ENCODE data around the gene IL25. TPM values are rescaled to one million over a fixed set of nuclear protein-coding genes. Genes with fewer than 3 reads are reported as not detected.

Gene IL25
- total and polyA plus RNA-seq, 2 experiments from 2014 or later, result not detected

DNA sequence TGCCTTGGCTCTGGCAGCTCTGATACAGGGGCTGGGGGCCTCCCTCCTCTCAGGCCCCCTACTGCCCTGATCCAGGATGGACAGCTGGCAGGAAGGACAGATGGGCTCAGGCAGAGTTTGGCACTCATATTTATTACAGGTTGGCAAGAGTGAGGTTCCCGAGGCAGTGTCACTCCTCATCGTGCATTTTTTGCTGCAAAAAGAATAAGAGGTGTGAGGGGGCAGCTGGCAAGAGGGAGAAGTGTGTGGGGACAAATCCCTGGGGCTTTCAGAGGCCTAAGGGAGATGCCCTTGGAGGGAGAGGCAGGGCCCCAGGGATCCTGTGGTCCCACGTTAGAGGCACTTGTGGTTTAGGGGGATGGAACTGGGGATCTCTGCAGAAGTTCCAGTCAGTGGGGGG, 9.3 kb downstream of the IL25 start (continued):
- TF ChIP-seq CTCF (conservative IDR thresholded peaks at IDR 0.05; ENCODE audit: low read depth in 2 of 2) (no peak), STAT1 (IDR thresholded peaks at IDR 0.05; ENCODE audit: unreplicated experiment) (no peak), POLR2AphosphoS5 (IDR thresholded peaks at IDR 0.05; ENCODE audit: low read depth) (no peak), JUNB (IDR thresholded peaks at IDR 0.05; ENCODE audit: unreplicated experiment) (no peak), ZNF331 (CRISPR knock-in tag; IDR thresholded peaks at IDR 0.05; ENCODE audit: low read depth) (no peak)
- TF ChIP-seq, protein P1, sequence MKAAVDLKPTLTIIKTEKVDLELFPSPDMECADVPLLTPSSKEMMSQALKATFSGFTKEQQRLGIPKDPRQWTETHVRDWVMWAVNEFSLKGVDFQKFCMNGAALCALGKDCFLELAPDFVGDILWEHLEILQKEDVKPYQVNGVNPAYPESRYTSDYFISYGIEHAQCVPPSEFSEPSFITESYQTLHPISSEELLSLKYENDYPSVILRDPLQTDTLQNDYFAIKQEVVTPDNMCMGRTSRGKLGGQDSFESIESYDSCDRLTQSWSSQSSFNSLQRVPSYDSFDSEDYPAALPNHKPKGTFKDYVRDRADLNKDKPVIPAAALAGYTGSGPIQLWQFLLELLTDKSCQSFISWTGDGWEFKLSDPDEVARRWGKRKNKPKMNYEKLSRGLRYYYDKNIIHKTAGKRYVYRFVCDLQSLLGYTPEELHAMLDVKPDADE (IDR thresholded peaks at IDR 0.05), result no peak

DNA sequence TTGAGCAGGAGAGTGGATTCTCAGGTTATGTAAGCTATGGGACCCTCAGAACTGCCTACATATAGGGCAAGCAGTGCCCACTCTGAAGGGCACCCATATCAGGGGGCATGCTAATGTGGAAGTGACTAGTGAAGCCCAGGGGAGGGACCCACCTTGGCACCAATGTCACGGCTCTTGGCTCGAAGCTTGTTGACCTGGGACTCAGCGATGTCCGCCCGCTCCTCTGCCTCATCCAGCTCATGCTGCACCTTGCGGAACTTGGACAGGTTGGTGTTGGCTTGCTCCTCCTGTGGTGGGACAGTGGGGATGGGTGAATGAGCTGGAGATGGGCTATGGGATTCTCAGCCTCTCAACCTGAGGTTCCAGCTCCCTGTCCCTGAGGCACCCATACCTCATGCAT, 9.7 kb downstream of the IL25 start:
- Mint-ChIP-seq H3K4me1 (peaks cover 8% of the 10 kb centered on the region), H3K4me3 (no peak overlapping the region), H3K27me3 (ENCODE audit: insufficient read depth, low read depth, poor library complexity) (peaks cover 19% of the 10 kb centered on the region), H3K9me3 (no peaks in the 10 kb centered on the region; the same call in 2 of the 3 replicates), H3K27ac (no peak overlapping the region), H3K36me3 (ENCODE audit: low read depth) (no peaks in the 10 kb centered on the region; the same call in 2 of the 3 replicates)
- no peaks in the 10 kb centered on the region for H3F3A ChIP-seq (replicated peaks; ENCODE audit: low read depth)
- H3K4me3 ChIP-seq, result no peak overlapping the region
- TF ChIP-seq CTCF (conservative IDR thresholded peaks at IDR 0.05; ENCODE audit: low read depth in 2 of 2) (no peak), CREB1 (CRISPR knock-in tag; IDR thresholded peaks at IDR 0.05; ENCODE audit: low read depth) (no peak), JUNB (IDR thresholded peaks at IDR 0.05; ENCODE audit: unreplicated experiment) (no peak), STAT1 (IDR thresholded peaks at IDR 0.05; ENCODE audit: unreplicated experiment) (no peak), POLR2AphosphoS5 (IDR thresholded peaks at IDR 0.05; ENCODE audit: low read depth) (no peak)
- TF ChIP-seq, protein P2, sequence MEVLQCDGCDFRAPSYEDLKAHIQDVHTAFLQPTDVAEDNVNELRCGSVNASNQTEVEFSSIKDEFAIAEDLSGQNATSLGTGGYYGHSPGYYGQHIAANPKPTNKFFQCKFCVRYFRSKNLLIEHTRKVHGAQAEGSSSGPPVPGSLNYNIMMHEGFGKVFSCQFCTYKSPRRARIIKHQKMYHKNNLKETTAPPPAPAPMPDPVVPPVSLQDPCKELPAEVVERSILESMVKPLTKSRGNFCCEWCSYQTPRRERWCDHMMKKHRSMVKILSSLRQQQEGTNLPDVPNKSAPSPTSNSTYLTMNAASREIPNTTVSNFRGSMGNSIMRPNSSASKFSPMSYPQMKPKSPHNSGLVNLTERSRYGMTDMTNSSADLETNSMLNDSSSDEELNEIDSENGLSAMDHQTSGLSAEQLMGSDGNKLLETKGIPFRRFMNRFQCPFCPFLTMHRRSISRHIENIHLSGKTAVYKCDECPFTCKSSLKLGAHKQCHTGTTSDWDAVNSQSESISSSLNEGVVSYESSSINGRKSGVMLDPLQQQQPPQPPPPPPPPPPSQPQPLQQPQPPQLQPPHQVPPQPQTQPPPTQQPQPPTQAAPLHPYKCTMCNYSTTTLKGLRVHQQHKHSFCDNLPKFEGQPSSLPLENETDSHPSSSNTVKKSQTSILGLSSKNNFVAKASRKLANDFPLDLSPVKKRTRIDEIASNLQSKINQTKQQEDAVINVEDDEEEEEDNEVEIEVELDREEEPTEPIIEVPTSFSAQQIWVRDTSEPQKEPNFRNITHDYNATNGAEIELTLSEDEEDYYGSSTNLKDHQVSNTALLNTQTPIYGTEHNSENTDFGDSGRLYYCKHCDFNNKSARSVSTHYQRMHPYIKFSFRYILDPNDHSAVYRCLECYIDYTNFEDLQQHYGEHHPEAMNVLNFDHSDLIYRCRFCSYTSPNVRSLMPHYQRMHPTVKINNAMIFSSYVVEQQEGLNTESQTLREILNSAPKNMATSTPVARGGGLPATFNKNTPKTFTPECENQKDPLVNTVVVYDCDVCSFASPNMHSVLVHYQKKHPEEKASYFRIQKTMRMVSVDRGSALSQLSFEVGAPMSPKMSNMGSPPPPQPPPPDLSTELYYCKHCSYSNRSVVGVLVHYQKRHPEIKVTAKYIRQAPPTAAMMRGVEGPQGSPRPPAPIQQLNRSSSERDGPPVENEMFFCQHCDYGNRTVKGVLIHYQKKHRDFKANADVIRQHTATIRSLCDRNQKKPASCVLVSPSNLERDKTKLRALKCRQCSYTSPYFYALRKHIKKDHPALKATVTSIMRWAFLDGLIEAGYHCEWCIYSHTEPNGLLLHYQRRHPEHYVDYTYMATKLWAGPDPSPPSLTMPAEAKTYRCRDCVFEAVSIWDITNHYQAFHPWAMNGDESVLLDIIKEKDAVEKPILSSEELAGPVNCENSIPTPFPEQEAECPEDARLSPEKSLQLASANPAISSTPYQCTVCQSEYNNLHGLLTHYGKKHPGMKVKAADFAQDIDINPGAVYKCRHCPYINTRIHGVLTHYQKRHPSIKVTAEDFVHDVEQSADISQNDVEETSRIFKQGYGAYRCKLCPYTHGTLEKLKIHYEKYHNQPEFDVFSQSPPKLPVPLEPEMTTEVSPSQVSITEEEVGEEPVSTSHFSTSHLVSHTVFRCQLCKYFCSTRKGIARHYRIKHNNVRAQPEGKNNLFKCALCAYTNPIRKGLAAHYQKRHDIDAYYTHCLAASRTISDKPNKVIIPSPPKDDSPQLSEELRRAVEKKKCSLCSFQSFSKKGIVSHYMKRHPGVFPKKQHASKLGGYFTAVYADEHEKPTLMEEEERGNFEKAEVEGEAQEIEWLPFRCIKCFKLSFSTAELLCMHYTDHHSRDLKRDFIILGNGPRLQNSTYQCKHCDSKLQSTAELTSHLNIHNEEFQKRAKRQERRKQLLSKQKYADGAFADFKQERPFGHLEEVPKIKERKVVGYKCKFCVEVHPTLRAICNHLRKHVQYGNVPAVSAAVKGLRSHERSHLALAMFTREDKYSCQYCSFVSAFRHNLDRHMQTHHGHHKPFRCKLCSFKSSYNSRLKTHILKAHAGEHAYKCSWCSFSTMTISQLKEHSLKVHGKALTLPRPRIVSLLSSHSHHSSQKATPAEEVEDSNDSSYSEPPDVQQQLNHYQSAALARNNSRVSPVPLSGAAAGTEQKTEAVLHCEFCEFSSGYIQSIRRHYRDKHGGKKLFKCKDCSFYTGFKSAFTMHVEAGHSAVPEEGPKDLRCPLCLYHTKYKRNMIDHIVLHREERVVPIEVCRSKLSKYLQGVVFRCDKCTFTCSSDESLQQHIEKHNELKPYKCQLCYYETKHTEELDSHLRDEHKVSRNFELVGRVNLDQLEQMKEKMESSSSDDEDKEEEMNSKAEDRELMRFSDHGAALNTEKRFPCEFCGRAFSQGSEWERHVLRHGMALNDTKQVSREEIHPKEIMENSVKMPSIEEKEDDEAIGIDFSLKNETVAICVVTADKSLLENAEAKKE (CRISPR knock-in tag; IDR thresholded peaks at IDR 0.05), result no peak
- H3K4me1 ChIP-seq (ENCODE audit: insufficient read depth), result no peaks in the 10 kb centered on the region
- H3K4me2 ChIP-seq, result no peak overlapping the region
- no peak overlapping the region for H2AFZ ChIP-seq
- H3K27ac ChIP-seq (ENCODE audit: low read depth), result no peak overlapping the region
- no peaks in the 10 kb centered on the region for H3K36me3 ChIP-seq (ENCODE audit: insufficient read depth)
- H3K79me2 ChIP-seq (replicated peaks; ENCODE audit: insufficient read depth), result no peaks in the 10 kb centered on the region
- H3K9me2 ChIP-seq (ENCODE audit: insufficient read depth), result no peaks in the 10 kb centered on the region
- peaks cover 20% of the 10 kb centered on the region; the same call in 1 of the 2 replicates for H3K27me3 ChIP-seq (ENCODE audit: insufficient read depth)
- H4K20me1 ChIP-seq (replicated peaks; ENCODE audit: insufficient read depth), result no peaks in the 10 kb centered on the region; the same call in 1 of the 2 replicates
- ATAC-seq, result no peak
- no peak for DNase-seq (ENCODE audit: low spot score)

Data from GM23338 (cell line).